Left lobe of liver (tissue), 2 donors: ENCODE results near the gene NAGLU. TPM values are rescaled to one million over a fixed set of nuclear protein-coding genes. Genes with fewer than 3 reads are reported as not detected.
"Not testable (repeated sequence)": the region's sequence is repeated elsewhere in the genome, so short reads cannot be mapped to it uniquely, and the experiment has no call there.

Experiments
- ATAC-seq: fragments of 200-7000 bp; cut with Tn5 transposase; one replicate; pipeline ENCODE4 v1.9.1; 2020; ENCODE audit warnings: mild to moderate bottlenecking, moderate library complexity
- DNase-seq: peaks from one replicate; pipeline ENCODE4 v3.0.0-alpha.2; 2020; ENCODE audit warnings: low spot score
- total RNA-seq: library from RNA; stranded (reverse); gene quantifications from one replicate; pipeline ENCODE4 v1.2.1, GENCODE V29; 2021
- donor health status: DM: no; HTN: no; CAD: no; lungs with moderate emphysema.
- donor health status: DM: no; HTN: yes; CAD: no.

The NAGLU gene
- total RNA-seq, 1 donor from 2014 or later = 44.4 TPM

DNA sequence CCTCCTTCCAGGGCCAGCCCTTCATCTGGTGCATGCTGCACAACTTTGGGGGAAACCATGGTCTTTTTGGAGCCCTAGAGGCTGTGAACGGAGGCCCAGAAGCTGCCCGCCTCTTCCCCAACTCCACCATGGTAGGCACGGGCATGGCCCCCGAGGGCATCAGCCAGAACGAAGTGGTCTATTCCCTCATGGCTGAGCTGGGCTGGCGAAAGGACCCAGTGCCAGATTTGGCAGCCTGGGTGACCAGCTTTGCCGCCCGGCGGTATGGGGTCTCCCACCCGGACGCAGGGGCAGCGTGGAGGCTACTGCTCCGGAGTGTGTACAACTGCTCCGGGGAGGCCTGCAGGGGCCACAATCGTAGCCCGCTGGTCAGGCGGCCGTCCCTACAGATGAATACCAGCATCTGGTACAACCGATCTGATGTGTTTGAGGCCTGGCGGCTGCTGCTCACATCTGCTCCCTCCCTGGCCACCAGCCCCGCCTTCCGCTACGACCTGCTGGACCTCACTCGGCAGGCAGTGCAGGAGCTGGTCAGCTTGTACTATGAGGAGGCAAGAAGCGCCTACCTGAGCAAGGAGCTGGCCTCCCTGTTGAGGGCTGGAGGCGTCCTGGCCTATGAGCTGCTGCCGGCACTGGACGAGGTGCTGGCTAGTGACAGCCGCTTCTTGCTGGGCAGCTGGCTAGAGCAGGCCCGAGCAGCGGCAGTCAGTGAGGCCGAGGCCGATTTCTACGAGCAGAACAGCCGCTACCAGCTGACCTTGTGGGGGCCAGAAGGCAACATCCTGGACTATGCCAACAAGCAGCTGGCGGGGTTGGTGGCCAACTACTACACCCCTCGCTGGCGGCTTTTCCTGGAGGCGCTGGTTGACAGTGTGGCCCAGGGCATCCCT is 7.4 kb downstream of the NAGLU start:
- DNase-seq (no peak), ATAC-seq (no peak)

DNA sequence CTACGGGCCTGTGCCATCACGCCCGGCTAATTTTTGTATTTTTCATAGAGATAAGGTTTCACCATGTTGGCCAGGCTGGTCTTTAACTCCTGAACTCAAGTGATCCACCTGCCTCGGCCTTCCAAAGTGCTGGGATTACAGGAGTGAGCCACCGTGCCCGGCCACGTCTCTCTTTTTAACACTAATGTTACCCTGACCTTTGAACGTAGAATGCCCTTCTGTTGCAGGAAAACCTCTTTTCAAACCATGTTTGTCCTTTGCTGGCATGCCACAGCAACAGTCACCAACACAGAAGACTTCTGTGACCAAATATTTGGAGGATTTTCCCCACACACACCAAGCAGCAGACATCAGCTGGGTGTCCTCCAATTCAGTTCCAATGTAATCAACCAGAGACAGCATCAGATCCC is 8.8 kb downstream of the NAGLU start:
- DNase-seq (no peak), ATAC-seq (peak; percentile 47)

DNA sequence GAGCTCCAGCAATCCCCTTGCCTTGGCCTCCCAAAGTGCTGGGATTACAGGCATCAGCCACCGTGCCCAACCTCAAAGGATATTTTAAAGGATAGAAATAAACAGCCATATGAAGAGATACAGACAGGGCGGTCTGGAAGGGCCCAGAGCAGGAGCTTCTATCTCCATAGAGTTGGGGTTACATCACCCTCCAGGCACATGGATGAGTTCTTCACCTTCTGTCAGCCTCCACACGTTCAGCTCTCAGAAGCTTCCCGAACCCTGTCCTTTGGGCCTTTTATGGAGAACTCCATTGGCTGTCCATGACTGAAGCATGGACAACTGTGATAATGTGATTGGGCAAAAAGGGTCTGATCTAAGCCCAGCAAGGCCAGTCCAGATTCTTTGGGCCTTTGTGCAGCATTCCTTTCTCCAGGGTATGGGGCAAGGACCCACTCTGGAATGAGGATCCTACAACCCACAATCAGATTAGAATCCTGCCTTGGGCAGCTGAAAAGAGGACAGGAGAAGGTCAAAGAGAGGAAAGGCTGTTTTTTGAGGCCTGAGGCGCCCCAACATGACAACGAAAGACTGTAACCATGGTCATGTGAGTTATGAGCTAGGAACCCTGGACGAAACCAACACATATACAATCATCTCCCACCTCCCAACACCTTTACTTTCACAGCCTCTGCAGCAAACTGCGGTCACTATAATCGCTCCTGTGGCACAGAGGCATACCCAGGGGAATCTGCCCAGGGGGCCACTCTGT is 9.9 kb downstream of the NAGLU start:
- not testable (repeated sequence) for ATAC-seq, DNase-seq

DNA sequence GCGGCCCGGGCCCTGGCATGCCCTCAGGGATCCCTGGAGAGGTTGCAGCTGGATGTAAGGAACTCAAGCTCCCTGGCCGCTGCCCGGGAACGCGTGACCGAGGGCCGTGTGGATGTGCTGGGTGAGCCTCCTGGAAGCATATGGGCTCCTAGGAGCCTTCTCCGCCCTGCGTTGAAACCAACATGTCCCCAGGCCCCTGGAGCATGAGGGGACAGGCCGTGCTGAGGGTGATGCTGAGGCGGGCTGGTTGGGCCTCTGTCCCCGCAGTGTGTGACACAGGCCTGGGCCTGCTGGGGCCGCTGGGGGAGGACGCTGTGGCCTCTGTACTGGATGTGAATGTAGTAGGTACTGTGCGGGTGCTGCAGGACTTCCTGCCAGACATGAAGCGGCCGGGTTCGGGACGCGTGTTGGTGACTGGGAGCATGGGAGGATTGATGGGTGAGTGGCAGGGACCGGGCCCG is 11.0 kb downstream of the NAGLU start:
- DNase-seq = no peak
- no peak for ATAC-seq

DNA sequence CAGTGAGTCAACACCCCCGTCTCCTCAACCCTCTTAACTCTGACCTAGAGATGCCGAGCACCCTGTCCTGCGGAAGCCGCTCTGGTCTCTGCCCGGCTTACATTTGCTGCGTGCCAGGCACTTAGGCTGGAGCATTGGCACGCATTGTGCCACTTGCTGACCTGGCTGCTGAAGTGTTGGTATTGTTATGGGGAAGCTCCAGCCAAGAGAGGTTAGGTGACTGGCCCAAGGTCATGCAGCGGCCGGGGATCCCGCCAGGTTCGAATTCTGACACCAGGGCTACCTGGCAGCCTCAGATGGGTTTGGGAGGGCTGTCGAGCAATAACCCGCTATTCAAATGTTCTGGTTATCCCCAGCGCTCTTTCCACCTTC is 11.6 kb downstream of the NAGLU start:
- ATAC-seq = peak; percentile 67
- DNase-seq = peak; percentile 83

DNA sequence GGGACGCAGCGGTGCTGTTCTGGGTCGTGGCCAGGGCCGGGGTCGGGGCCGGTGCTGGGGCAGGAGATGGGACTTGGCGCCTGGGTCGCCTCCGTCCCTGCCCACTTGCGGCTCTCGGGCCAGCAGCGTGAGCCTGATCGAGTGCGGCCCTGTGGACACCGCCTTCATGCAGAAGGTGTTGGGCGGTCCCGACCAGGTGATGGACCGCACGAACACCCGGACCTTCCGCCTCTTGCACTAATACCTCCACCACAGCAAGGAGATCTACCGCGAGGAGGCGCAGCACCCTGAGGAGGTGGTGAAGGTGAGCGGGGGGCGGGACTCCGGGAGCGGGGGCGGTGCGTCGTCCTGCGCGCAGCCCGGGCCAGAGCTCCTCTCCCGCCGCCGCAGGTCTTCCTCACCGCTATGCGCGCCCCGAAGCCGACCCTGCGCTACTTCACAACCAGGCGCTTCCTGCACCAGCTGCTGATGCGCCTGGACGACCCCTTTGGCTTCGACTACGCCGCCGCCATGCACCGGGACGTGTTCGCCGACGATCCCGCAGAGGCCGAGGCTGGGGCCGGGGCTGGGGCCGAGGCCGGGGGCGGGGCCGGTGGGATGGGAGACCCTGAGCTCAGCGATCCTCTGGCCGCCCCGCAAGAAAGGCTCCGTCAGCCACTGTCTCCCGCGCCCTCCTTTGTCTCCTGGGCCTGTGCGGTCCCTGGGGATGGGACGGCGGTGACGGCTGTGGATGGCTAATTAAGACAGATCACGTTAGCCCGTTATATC is 12.2 kb downstream of the NAGLU start:
- ATAC-seq = peak; percentile 74

DNA sequence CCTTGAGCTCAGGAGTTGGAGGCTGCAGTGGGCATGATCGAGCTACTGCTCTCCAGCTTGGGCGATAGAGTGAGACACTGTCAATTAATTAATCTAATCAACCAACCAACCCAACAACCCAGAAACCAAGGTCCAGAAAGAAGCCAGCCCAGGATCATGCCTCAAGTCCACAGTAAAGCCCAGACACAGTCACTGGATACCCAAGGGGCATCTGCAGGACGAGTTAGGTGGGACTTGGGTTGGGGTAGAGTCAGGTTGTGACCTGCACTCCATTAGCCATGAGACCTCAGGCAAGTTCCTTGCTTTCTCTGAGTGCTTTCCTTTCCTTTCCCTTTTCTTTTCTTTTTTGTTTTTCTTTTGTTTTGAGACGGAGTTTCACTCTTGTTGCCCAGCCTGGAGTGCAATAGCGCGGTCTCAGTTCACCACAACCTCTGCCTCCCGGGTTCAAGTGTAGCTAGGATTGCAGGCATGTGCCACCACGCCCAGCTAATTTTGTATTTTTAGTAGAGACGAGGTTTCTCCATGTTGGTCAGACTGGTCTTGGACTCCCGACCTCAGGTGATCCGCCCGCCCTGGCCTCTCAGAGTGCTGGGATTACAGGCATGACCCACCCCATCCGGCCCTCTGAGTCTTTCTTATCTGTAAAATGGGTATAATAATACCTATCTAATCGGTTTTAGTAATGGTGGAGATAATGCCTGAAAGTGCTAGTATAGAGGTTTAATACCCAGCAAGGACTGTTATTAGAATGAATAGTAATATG is 13.1 kb downstream of the NAGLU start:
- DNase-seq (no peak), ATAC-seq (no peak)

More for the DNA sequence above, 12.2 kb downstream of the NAGLU start:
- peak; percentile 80 for DNase-seq

DNA sequence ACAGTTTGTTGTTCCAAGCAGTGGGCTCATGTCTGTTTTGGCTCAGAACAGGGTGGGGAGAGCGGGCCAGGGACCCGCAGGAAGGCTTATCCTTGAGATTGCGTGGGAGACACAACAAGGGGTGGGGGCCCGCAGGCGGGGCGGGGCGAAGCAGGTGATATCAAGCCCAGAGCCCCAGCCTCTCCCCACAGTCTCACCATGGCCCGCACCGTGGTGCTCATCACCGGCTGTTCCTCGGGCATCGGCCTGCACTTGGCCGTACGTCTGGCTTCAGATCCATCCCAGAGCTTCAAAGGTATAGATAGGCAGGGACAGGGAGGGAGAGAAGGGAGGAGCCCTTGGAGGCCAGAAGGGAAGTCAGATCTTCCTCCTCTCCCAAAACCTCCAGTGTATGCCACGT is 16.7 kb downstream of the NAGLU start, which contains the start of gene HSD17B1:
Gene HSD17B1, plus strand, starts transcription at position 188 of the 400 bp plus-strand sequence. Its CDS starts 11 bp downstream, at position 199.
- not testable (repeated sequence) for DNase-seq, ATAC-seq

DNA sequence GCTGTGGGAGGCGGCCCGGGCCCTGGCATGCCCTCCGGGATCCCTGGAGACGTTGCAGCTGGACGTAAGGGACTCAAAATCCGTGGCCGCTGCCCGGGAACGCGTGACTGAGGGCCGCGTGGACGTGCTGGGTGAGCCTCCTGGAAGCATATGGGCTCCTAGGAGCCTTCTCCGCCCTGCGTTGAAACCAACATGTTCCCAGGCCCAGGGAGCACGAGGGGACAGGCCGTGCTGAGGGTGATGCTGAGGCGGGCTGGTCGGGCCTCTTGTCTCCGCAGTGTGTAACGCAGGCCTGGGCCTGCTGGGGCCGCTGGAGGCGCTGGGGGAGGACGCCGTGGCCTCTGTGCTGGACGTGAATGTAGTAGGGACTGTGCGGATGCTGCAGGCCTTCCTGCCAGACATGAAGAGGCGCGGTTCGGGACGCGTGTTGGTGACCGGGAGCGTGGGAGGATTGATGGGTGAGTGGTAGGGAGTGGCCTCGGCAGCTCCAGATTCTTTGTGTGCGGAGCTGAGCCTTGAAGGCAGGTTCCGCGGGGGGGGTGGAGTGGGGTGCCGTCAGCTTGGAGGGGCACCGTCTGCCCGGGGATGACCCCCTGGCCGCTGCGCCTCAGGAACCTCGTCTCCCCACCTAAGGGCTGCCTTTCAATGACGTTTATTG is 17.2 kb downstream of the NAGLU start:
- ATAC-seq = no peak
- DNase-seq = no peak

DNA sequence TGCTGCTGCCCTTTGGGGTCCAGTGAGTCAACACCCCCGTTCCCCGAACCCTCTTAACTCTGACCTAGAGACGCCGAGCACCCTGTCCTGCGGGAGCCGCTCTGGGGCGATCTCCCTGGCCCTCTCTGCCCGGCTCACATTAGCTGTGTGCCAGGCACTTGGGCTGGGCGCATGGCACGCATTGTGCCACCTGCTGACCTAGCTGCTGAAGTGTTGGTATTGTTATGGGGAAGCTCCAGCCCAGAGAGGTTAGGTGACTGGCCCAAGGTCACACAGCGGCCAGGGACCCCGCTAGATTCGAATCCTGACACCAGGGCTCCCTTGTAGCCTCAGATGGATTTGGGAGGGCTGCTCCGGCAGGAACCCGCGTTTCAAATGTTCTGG is 17.8 kb downstream of the NAGLU start:
- peak; percentile 43 for ATAC-seq
- no peak for DNase-seq

DNA sequence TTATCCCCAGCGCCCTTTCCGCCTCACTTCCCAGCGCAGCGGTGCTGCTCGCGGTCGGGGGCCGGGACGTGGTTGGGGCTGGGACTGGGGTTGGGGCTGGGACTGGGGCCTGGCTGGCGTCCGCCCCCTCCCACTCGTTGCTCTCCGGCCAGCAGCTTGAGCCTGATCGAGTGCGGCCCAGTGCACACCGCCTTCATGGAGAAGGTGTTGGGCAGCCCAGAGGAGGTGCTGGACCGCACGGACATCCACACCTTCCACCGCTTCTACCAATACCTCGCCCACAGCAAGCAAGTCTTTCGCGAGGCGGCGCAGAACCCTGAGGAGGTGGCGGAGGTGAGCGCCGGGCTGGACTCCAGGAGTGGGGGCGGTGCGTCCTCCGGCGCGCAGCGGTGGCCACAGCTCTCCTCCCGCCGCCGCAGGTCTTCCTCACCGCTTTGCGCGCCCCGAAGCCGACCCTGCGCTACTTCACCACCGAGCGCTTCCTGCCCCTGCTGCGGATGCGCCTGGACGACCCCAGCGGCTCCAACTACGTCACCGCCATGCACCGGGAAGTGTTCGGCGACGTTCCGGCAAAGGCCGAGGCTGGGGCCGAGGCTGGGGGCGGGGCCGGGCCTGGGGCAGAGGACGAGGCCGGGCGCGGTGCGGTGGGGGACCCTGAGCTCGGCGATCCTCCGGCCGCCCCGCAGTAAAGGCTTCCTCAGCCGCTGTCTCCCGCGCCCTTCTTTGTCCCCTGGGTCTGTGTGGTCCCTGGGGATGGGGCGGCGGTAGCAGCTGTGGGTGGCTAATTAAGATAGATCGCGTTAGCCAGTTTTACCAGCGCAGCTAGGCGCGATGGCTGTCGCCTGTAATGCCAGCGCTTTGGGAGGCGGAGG is 18.4 kb downstream of the NAGLU start:
- peak; percentile 90 for ATAC-seq
- peak; percentile 87 for DNase-seq

DNA sequence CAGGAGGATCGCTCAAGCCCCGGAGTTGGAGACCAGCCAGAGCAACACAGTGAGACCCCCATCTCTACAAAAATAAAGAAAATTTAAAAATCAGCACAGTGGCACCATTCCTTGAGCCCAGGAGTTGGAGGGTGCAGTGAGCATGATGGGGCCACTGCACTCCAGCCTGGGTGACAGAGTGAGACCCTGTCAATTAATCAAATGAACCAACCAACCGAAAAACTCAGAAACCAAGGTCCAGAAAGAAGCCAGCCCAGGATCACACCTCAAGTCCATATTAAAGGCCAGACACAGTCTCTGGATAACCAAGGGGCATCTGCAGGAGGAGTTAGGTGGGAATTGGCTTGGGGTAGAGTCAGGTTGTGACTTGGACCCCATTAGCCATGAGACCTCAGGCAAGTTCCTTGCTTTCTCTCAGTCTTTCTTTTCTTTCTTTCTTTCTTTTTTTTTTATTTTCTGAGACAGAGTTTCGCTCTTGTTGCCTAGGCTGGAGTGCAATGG is 19.1 kb downstream of the NAGLU start:
- ATAC-seq (no peak), DNase-seq (no peak)

DNA sequence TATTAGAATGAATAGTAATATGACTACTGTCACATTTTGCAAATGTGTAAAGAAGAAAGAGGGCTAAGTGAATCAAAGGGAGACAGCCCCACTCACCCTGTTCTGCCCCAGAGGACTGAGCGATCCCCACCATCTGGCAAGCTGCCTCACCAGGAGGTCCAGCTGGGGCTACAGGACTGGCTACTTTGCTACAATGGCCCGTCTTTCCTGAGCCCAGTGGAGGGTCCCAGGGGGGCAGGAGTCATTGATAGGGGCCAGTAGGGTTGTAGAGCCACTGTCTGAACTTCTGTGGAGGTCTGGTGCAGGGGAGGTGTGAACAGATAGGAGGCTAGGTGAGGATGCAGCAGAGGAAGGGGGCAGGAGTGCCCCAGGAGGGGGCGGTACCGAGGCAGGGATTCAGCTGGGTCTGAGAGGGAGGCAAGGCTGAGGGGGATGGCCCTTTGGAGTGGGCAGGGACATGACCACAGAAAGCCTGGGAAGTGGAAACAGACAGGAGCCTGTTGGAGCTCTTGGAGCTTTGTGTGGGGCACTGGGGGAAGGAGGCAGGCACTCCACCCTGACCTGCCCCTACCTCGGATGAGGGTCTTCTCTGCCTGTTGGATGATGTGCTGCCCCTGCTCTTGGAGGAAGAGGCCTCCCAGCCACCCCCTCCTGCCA is 20.0 kb downstream of the NAGLU start:
- ATAC-seq, DNase-seq: not testable (repeated sequence)

DNA sequence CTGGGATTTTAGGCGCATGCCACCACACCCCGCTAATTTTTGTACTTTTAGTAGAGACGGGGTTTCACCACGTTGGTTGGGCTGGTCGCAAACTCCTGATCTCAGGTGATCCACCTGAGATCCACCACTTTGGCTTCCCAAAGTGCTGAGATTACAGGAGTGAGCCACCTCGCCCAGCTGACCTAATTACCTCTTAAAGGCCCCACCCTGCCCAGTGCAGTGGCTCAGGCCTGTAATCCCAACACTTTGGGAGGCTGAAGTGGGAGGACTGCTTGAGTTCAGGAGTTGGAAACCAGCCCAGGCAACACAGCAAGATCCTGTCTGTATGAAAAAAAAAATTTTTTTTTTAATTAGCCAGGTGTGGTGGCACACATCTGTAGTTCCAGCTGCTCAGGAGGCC is 23.0 kb downstream of the NAGLU start:
- ATAC-seq (no peak), DNase-seq (no peak)

DNA sequence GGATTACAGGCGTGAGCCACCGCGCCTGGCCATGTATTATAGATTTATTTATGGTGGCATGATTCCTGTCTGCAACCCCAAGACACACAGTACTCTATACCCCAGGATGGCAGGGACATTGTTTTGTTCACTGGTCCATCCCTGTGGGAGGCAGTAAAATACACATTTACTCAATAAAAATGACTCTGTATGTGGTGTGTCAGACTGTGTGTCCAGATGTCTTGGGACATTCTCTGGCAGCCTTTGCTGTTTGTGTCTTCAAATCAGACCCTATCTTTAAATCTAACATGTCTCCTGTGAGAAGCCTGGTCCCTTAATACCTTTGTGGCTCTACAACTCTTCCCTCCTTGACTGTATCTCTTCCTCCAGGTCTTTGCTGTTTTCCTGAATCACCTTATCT is 24.2 kb downstream of the NAGLU start:
- DNase-seq (no peak), ATAC-seq (no peak)

DNA sequence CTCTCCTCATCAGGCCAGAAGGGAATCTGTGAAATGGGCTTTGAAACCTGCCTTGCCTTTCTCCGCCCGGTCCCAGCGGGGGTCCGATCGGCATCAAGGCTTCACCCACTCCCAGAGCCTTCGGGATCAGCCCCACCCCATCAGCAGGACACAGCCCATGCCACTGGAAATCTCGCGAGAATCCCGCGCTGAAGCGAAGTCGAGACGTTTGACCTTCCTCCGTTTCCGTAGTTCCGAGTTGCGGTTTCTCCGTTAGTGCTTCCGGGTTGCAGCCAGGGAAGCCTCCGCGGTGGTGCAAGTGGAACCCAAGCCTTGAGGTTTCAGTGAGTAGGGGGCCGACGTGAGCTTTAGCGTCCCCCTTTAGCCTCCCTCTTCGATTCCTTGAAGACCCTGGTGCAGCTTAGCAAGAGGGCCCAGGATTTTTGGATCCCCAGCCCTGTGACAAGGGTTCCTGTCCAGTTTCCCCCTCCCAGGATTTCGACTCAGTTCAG is 25.9 kb downstream of the NAGLU start, which contains the start of gene COASY:
Gene COASY, plus strand, starts transcription at position 252 of the 491 bp plus-strand sequence. CDS start 475 bp downstream, outside the sequence.
- DNase-seq (peak; percentile 96), ATAC-seq (peak; percentile 67)

DNA sequence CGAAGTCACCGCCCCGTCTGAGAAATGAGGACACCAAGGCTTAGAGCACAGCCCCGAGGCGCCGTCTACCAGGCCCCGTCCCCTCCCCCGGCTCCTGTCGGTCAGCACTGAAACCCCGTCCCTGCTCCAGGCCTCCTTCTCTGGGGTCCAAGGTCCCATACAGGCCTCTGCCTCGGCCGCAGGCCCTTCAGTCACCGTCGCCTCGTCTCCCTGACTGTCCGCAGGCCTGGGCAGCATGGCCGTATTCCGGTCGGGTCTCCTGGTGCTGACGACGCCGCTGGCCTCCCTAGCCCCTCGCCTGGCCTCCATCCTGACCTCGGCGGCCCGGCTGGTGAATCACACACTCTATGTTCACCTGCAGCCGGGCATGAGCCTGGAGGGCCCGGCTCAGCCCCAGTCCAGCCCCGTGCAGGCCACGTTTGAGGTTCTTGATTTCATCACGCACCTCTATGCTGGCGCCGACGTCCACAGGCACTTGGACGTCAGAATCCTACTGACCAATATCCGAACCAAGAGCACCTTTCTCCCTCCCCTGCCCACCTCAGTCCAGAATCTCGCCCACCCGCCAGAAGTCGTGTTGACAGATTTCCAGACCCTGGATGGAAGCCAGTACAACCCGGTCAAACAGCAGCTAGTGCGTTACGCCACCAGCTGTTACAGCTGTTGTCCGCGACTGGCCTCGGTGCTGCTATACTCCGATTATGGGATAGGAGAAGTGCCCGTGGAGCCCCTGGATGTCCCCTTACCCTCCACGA is 26.5 kb downstream of the NAGLU start:
- ATAC-seq = peak; percentile 6

More for the DNA sequence above, 26.5 kb downstream of the NAGLU start:
- DNase-seq = no peak
